H9 (cell line): ENCODE results near the gene TSPEAR. TPM values are rescaled to one million over a fixed set of nuclear protein-coding genes. Genes with fewer than 3 reads are reported as not detected.

Experiments
- DNase-seq: peaks from one replicate; pipeline ENCODE4 v3.0.0-alpha.2; 2017
- H2AFZ ChIP-seq: one replicate; pipeline ENCODE4 v1.6.1; 2013; ENCODE audit warnings: mild to moderate bottlenecking, low read length, control low read depth, moderate library complexity
- H2AK5ac ChIP-seq: 2 replicates; pipeline ENCODE4 v1.6.1; 2013; ENCODE audit warnings: low read length, control low read depth, mixed read lengths; ENCODE audit not compliant: insufficient read length
- H2BK120ac ChIP-seq: one replicate; pipeline ENCODE4 v1.6.1; 2013; ENCODE audit warnings: low read depth, mild to moderate bottlenecking, low read length, control low read depth, inconsistent platforms; ENCODE audit not compliant: poor library complexity, severe bottlenecking
- H2BK12ac ChIP-seq: 2 replicates; pipeline ENCODE4 v1.6.1; 2013; ENCODE audit warnings: low read length, control low read depth, mixed read lengths, low read depth; ENCODE audit not compliant: insufficient read length
- H2BK15ac ChIP-seq: 2 replicates; pipeline ENCODE4 v1.6.1; 2013; ENCODE audit warnings: low read depth, low read length, control low read depth
- H2BK20ac ChIP-seq: one replicate; pipeline ENCODE4 v1.6.1; 2013; ENCODE audit warnings: low read depth, mild to moderate bottlenecking, low read length, control low read depth, inconsistent platforms; ENCODE audit not compliant: poor library complexity, severe bottlenecking
- H2BK5ac ChIP-seq: 2 replicates; pipeline ENCODE4 v1.6.1; 2013; ENCODE audit warnings: low read length, control low read depth, mixed read lengths; ENCODE audit not compliant: insufficient read length
- H3K14ac ChIP-seq: 2 replicates; pipeline ENCODE4 v1.6.1; 2013; ENCODE audit warnings: low read length, control low read depth; ENCODE audit not compliant: insufficient read depth
- H3K18ac ChIP-seq: 2 replicates; pipeline ENCODE4 v1.6.1; 2013; ENCODE audit warnings: low read depth, mild to moderate bottlenecking, mixed read lengths, low read length, control low read depth; ENCODE audit not compliant: insufficient read length
- H3K23ac ChIP-seq: 2 replicates; pipeline ENCODE4 v1.6.1; 2013; ENCODE audit warnings: low read length, control low read depth, mixed read lengths, low read depth; ENCODE audit not compliant: insufficient read length
- H3K23me2 ChIP-seq: 2 replicates; pipeline ENCODE4 v1.6.1; 2013; ENCODE audit warnings: low read depth, mild to moderate bottlenecking, mixed read lengths, low read length, control low read depth; ENCODE audit not compliant: insufficient read length, poor library complexity, severe bottlenecking
- H3K27ac ChIP-seq: 2 replicates; pipeline ENCODE4 v1.5.1; 2013; ENCODE audit warnings: low read length, control low read depth, mixed read lengths, low read depth; ENCODE audit not compliant: insufficient read length
- H3K27me3 ChIP-seq: 2 replicates; pipeline ENCODE4 v1.6.1; 2013; ENCODE audit warnings: low read length, control low read depth, inconsistent platforms; ENCODE audit not compliant: insufficient read depth
- H3K4ac ChIP-seq: 2 replicates; pipeline ENCODE4 v1.6.1; 2013; ENCODE audit warnings: low read depth, mild to moderate bottlenecking, control low read depth, inconsistent platforms, low read length, moderate library complexity
- H3K4me1 ChIP-seq: 2 replicates; pipeline ENCODE4 v1.6.1; 2013; ENCODE audit warnings: low read length, control low read depth, inconsistent platforms; ENCODE audit not compliant: insufficient read depth
- H3K4me2 ChIP-seq: 2 replicates; pipeline ENCODE4 v1.6.1; 2013; ENCODE audit warnings: low read length, control low read depth, mixed read lengths; ENCODE audit not compliant: insufficient read length, insufficient read depth
- H3K56ac ChIP-seq: 2 replicates; pipeline ENCODE4 v1.6.1; 2013; ENCODE audit warnings: low read depth, mild to moderate bottlenecking, mixed read lengths, low read length, control low read depth; ENCODE audit not compliant: insufficient read length
- H3K79me1 ChIP-seq: 2 replicates; pipeline ENCODE4 v1.6.1; 2013; ENCODE audit warnings: low read depth, mild to moderate bottlenecking, moderate library complexity, low read length, control low read depth, inconsistent platforms; ENCODE audit not compliant: insufficient read depth, poor library complexity, severe bottlenecking
- H3K79me2 ChIP-seq: 2 replicates; pipeline ENCODE4 v1.6.1; 2013; ENCODE audit warnings: low read length, control low read depth, inconsistent platforms; ENCODE audit not compliant: insufficient read depth
- H3K9ac ChIP-seq: 2 replicates; pipeline ENCODE4 v1.6.1; 2013; ENCODE audit warnings: low read length, control low read depth, mixed read lengths; ENCODE audit not compliant: insufficient read length; ENCODE audit errors: extremely low read depth
- H3K9me3 ChIP-seq: one replicate; pipeline ENCODE4 v1.6.1; 2013; ENCODE audit warnings: low read depth, low read length, inconsistent platforms; ENCODE audit not compliant: control insufficient read depth
- H3T11ph ChIP-seq: one replicate; pipeline ENCODE4 v1.6.1; 2013; ENCODE audit warnings: mild to moderate bottlenecking, low read length, control low read depth, inconsistent platforms
- H4K20me1 ChIP-seq: one replicate; pipeline ENCODE4 v1.6.1; 2013; ENCODE audit not compliant: control insufficient read depth, insufficient read length, insufficient read depth
- H4K5ac ChIP-seq: 2 replicates; pipeline ENCODE4 v1.6.1; 2013; ENCODE audit warnings: low read depth, mild to moderate bottlenecking, mixed read lengths, low read length, control low read depth; ENCODE audit not compliant: insufficient read length
- H4K8ac ChIP-seq: replicated peaks from 2 replicates; pipeline ENCODE4 v1.6.1; 2013; ENCODE audit warnings: low read length, control low read depth, mixed read lengths, low read depth; ENCODE audit not compliant: insufficient read length
- H4K91ac ChIP-seq: 2 replicates; pipeline ENCODE4 v1.6.1; 2013; ENCODE audit warnings: low read depth, mild to moderate bottlenecking, moderate library complexity, mixed read lengths, low read length, control low read depth; ENCODE audit not compliant: insufficient read length
- H3K27ac Mint-ChIP-seq, 3 experiments: 2 replicates in 2 of 3; 3 replicates in 1 of 3; pipeline ENCODE4 v1.8.0; 2020 to 2021; ENCODE audit warnings: mixed read lengths in 3 of 3, mild to moderate bottlenecking in 1 of 3, moderate library complexity in 1 of 3
- H3K27me3 Mint-ChIP-seq: 2 replicates; pipeline ENCODE4 v1.8.0; 2021; ENCODE audit warnings: low read depth, mild to moderate bottlenecking, moderate library complexity, mixed read lengths
- H3K36me3 Mint-ChIP-seq, 3 experiments: 2 replicates in 2 of 3; 3 replicates in 1 of 3; pipeline ENCODE4 v1.8.0; 2020 to 2021; ENCODE audit warnings: low read depth in 3 of 3, mixed read lengths in 3 of 3; ENCODE audit not compliant: insufficient read depth in 1 of 3
- H3K4me1 Mint-ChIP-seq, 2 experiments: 2 replicates each; pipeline ENCODE4 v1.8.0; 2020; ENCODE audit warnings: mixed read lengths in 2 of 2
- H3K4me3 Mint-ChIP-seq, 2 experiments: 2 replicates in 1 of 2; 3 replicates in 1 of 2; pipeline ENCODE4 v1.8.0; 2020 to 2021; ENCODE audit warnings: mild to moderate bottlenecking in 2 of 2, mixed read lengths in 2 of 2, moderate library complexity in 1 of 2
- H3K9me3 Mint-ChIP-seq, 2 experiments: 2 replicates in 1 of 2; 3 replicates in 1 of 2; pipeline ENCODE4 v1.8.0; 2020; ENCODE audit warnings: mild to moderate bottlenecking in 2 of 2, mixed read lengths in 2 of 2, moderate library complexity in 1 of 2
- WGBS: extraction: QIAGEN DNeasy Blood & Tissue Kit; methylation state at CpG from one replicate; pipeline ENCODE4 v1.1.7; 2013; ENCODE audit warnings: missing lambda C conversion rate, low lambda C conversion rate, mixed read lengths; ENCODE audit not compliant: insufficient read length; ENCODE audit errors: extremely low coverage; 5-methylcytosine and 5-hydroxymethylcytosine counted together
- total RNA-seq: library from RNA; stranded (reverse); gene quantifications from 2 replicates; pipeline ENCODE4 v1.2.1, GENCODE V29; 2021
- TF ChIP-seq, protein P1 (sequence below): fragments of 200-600 bp; sonication (generic); conservative IDR thresholded peaks from 3 replicates; pipeline ENCODE4 v1.8.0; 2021; ENCODE audit warnings: antibody characterized with exemption, mild to moderate bottlenecking

Gene TSPEAR
- total RNA-seq, 1 experiment from 2014 or later, result 1.3 TPM

DNA sequence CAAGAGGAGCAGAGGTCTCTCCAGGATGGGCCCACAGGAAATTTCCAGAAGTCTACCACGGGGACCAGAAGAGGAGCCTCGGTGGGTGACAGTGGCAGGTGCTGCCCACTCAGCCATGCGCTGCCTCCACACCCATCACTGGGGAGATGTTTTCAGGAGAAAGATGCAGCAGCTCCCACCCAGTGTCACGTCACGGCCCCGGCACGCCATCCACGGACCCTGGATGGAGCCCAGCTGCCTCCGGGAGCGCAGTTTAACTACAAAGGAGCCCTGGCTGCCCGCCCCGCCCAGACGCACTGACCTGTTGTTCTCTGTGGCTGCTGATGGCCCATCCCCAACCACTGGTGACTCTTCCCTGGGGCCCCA is 6.8 kb downstream of the TSPEAR start:
- Histone ChIP-seq H4K91ac (no peak overlapping the region), H3T11ph (no peak overlapping the region), H3K79me2 (no peaks in the 10 kb centered on the region), H3K79me1 (no peaks in the 10 kb centered on the region), H2BK15ac (no peak overlapping the region), H3K4ac (no peak overlapping the region), H3K9me3 (no peaks in the 10 kb centered on the region), H4K5ac (no peak overlapping the region), H4K8ac (no peak overlapping the region), H3K27me3 (peaks cover 26% of the 10 kb centered on the region; the same call in 1 of the 2 replicates), H3K18ac (no peak overlapping the region), H3K14ac (no peak overlapping the region; the same call in 1 of the 2 replicates), H3K23ac (no peak overlapping the region), H3K23me2 (peaks cover 19% of the 10 kb centered on the region), H3K27ac (no peak overlapping the region), H3K56ac (no peak overlapping the region), H2AK5ac (no peak overlapping the region), H3K4me1 (peaks cover 9% of the 10 kb centered on the region; the same call in 1 of the 2 replicates), H2BK5ac (no peak overlapping the region), H3K9ac (no peak overlapping the region), H2BK120ac (no peak overlapping the region), H2AFZ (no peak overlapping the region), H2BK20ac (no peak overlapping the region), H2BK12ac (no peak overlapping the region), H4K20me1 (no peaks in the 10 kb centered on the region), H3K4me2 (peak overlapping the region; percentile 31)
- Mint-ChIP-seq H3K4me3 (peak overlapping the region; percentile 51 to 75), H3K9me3 (no peaks in the 10 kb centered on the region; a peak in 1 of 5 replicates), H3K27me3 (peaks cover 50% of the 10 kb centered on the region), H3K4me1 (peaks cover 73 to 79% of the 10 kb centered on the region in 2 experiments), H3K36me3 (no peaks in the 10 kb centered on the region), H3K27ac (peak overlapping the region in 2 of 3 experiments; percentile 71 to 85; a peak in 2 of 7 replicates)
- no CpG with 5 or more reads among the region's 13 CpGs for WGBS
- peak; percentile 74 for DNase-seq
- TF ChIP-seq, protein P1, sequence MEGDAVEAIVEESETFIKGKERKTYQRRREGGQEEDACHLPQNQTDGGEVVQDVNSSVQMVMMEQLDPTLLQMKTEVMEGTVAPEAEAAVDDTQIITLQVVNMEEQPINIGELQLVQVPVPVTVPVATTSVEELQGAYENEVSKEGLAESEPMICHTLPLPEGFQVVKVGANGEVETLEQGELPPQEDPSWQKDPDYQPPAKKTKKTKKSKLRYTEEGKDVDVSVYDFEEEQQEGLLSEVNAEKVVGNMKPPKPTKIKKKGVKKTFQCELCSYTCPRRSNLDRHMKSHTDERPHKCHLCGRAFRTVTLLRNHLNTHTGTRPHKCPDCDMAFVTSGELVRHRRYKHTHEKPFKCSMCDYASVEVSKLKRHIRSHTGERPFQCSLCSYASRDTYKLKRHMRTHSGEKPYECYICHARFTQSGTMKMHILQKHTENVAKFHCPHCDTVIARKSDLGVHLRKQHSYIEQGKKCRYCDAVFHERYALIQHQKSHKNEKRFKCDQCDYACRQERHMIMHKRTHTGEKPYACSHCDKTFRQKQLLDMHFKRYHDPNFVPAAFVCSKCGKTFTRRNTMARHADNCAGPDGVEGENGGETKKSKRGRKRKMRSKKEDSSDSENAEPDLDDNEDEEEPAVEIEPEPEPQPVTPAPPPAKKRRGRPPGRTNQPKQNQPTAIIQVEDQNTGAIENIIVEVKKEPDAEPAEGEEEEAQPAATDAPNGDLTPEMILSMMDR, result no peak
